HS-27A (cell line): ENCODE measurements around the gene FAM53A.
"Not testable (repeated sequence)": the region's sequence is repeated elsewhere in the genome, so short reads cannot be mapped to it uniquely, and the experiment has no call there.

Experiments used
- DNase-seq: peaks from one replicate; pipeline ENCODE4 v3.0.0-alpha.2; 2012; ENCODE audit warnings: low read depth, missing footprints

FAM53A gene

DNA sequence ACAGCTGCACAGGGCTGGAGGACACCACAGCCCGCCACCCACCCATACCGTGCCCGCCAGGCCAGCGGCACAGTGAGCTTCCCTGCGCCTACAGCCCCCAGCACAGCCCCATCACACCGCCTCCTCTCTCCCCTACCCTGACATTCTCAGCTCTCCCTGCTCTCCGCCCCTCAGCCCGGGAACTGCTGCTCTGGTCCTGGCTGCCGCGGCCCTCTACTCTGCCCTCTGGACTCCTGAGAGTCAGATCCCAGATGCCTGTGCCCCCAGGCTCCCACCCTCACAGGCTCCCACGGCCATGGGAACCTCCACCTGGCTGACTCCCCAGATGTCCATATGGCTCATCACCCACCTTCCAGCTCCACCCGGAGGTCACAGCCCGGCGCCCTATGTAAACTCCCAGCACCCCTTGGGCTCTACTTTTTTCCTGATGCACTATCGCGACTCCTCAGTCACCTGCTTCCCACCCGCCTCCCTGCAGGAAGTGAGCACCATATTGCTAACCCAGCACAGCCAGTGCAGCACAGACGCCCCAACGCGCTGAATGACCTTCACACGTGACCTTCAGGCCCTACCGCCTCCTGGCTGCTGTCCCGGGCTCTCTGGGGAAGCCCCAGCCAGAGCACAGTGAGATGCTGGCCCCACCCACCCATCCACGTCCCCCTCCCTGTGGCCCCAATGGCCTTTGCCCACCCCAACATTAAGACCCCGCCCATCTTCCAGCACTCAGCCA lies 23.0 kb downstream of the FAM53A start:
- DNase-seq, result no peak

DNA sequence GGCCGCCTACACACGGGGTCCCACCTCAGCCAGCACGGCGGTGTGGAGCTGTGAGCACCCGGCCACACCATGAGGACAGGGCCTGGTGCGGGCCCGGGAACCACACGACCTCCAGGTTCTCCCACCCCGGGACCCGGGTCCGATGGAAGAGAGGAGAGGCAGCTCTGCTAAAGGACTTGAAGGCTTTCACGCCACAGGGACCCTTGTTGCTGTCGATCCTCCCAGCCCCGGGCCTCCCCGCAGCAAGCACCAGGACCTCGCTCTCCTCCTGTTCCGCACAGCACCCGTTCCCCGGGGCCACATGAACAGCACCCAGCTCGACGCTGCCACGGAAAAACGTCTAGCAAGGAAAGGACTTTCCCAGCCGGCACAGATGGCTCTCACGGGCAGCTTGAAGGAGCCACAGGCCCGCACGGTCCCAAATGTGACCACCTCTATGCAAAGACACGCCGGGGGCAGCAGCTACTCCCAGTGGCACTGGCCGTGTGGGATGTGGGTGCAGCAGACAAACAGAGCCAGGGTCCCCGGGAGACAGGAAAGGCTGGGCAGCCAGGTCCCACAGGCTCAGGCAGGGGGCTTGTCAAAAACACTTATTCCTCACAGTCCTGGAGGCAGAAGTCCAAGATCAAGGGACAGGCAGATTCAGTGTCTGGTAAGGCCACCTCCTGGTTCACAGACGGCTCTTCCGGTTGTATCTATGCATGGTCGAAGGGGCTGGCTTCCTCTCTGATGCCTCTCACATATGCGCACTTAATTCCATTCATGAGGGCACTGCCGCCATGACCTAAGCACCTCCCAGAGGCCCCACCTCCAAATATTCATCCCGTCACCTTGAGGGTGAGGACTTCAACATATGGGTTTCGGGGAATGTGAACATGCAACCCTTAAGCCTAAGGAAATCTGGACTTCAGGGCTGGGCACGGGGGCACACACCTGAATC lies 24.7 kb downstream of the FAM53A start:
- DNase-seq, result no peak

DNA sequence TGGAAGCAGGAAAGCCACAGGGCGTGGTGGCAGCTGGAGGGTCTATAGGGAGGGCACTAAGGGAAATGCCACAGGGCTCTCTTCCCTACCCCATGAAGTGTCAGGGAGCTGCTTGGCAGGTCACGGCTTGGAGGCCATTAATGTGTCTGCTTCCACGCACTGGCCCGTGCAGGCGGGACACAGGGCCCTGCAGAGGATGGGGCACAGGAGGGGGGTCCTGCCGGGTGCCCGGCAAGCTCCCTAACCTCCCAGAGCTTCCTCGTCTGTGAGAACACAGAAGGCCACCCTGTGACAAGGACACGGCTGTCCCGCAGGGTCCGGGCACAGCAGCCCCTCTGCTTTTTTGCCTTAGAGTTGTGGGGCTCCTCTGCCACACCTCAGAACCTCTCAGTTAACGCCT lies 25.5 kb downstream of the FAM53A start:
- no peak for DNase-seq

DNA sequence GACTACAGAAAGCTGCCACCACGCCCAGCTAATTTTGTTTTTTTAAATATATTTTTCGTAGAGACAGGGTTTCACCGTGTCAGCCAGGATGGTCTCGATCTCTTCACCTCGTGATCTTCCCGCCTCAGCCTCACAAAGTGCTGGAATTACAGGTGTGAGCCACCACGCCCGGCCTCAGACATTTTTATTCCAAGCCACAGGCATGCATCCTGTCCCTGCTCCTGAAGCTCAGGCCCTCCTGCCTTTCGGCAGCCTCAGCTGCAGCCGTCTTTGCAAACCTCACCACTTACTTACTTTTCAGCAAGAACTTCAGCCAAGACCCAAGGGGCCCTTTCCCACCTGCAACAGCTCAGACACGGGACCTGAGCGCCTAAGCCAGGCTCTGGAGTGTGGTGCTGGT lies 26.0 kb downstream of the FAM53A start:
- no peak for DNase-seq

DNA sequence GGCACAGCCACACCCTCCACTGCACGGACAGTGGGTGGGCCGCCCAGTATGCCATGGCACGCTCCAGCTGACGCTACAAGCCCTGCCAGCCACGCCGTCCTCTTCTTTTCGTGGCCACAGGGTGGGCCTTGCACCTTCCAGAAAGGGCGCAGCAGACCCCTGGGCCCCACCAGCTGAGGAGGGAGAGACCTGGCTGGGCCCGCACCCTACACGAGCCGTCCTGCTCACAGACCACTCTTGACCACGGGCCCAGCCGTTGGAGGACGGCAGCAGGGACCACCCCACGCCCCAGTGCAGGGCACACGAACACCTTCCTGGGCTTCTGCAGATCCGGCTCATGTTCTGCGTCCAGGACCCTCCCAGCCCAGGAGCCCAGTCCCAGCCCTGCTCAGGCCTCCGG lies 27.1 kb downstream of the FAM53A start:
- no peak for DNase-seq

DNA sequence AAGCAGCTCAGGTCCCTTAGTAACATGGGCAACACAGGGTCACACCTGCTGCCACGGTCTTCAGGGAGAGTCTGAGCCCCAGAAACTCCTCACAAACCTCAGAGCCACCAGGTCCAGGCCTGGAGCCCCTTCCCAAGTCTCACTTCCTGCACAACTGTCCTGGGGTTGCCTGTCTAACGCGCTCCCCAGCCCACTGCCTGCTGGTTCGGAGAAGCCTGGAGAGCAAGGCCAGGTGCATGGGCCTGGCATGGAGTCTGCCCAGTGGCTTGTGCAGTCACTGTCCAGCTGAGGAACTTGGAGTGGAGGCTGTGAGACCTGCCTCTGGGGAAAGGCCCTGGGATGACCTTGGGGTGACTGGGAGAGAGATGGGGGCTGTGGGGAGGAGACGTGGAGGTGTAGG lies 28.0 kb downstream of the FAM53A start:
- DNase-seq, result no peak

DNA sequence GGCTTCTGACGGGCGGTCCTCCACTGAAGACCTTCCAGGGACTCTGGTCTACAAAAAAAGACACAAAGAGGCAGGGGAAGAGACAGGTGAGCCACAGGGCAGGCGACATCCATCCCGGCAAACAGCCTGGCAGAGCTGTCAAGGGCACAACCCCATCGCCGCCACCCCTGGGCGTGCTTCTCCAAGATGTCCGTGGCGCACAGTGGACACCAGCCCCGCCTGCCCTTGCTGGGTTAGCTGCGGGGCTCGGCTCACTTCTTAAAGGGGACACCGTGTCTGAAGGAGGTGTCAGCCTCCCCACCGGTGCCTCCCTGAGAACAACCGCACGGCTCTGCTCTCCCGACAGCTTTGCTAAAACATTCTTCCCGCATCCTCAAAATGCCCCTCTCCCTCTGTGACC lies 28.4 kb downstream of the FAM53A start:
- DNase-seq, result no peak

DNA sequence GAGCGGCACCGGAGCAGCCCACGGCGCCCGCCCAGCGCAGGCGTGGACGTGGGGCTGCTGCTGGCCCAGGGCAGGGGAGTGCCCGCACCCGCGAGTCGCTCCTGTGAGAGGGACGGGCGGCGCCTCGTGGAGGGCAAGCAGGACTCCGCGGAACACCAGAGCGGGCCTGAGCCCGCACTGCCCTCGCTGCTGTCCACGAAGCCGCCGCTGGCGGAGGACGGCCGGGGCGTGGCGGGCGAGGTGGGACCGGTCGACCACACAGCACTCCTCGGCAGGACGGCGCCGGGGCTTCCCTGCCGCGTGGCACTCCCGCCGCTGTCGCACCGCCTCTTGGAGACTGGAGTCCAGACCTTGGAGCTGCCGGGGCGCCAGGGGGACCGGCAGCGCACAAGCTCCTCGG lies 29.0 kb downstream of the FAM53A start:
- DNase-seq, result no peak

DNA sequence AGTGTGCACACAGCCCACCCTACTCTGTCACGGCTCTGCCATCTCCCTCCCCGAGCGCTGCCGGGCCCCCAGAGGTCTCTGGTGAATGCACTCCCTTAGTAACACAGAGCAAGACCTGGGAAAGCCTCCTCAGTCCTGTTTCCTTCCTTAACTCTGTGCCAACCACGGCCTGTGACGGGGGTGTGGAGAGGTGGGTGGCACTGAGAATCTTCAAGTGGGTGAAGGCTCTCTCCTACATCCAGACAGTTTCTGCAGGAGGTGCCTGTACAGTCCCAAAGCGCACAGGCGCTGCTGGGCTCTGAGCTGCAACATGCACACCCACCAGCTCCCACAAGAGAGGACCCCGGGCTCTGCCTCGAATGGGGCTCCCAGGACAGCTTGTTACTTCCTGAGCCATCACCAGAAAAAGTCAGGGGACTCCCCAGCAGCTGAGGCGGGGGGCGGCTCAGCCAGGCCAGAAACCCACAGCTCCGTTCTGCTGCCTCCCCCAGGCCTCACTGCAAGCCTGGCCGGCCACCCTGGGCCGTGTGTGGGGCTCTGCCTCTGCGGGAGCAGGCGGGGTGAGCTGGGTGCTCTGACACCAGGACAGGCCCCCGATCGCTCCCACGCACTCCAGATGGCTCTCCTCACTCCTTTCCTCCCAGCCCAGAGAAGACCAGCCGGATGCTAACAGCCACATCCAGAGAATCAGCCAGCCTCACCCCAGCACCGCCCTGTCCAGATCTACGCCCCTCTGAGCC lies 29.7 kb downstream of the FAM53A start:
- DNase-seq, result no peak

DNA sequence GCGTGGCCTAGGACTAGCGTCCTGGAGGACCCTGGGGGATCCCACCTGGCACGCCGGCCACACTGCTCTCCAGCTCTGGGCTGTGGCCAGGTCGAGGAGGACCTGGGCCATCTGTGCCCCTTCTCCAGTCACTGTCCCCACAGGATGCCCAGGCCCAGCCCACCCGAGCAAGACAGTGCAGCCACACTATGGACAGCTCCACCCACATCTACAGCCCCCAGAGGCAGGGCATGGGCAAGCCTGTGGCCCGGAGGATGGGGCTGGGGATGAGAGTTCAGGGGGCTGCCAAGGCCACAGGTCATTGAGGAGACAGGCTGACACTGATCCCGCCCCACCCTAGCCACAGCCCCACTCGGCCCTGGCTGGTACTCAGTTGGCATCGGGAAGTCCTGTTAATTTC lies 30.3 kb downstream of the FAM53A start:
- DNase-seq, result no peak

DNA sequence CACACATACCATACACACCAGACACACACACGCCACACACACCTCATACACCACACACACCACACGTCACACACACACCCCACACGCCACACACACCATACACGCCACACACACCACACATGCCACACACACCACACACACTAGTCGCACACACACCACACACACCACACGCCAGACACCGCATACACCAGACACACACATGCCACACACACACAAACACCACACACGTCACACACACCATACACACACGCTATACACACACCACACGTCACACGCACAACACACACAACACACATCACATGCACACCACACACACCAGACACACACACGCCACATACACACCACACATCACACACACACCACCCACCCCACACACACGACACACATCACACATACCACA lies 32.0 kb downstream of the FAM53A start:
- DNase-seq, result no peak

DNA sequence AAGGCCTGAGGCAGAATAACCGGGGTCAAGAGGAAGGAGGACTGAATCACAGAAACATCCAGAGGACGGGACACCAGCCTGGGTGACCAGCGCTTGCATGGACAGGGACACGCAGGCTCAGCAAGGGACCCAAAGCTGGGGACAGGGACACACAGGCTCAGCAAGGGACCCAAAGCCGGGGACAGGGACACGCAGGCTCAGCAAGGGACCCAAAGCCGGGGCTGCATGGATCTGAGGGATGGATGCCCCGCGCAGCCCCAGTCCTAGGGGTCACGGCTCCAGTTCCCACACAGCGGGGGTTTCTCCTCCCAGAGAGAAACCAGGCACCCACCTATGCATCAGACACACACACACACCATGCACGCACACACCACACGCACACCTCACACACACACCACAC lies 32.5 kb downstream of the FAM53A start:
- no peak for DNase-seq

DNA sequence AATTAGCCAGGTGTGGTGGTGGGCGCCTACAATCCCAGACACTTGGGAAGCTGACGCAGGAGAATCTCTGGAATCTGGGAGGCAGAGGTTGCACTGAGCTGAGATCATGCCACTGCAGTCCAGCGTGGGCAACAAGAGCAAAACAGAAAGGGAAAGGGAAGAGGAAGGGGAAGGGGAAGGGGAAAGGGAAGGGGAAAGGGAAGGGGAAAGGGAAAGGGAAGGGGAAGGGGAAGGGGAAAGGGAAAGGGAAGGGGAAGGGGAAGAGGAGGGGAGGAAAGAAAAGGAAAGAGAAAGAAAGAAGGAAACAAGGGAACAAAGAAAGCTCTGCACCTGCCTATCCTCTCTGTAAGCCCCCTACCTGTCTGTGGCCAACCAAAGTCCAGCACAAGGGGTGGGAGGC lies 35.2 kb downstream of the FAM53A start:
- DNase-seq, result no peak

DNA sequence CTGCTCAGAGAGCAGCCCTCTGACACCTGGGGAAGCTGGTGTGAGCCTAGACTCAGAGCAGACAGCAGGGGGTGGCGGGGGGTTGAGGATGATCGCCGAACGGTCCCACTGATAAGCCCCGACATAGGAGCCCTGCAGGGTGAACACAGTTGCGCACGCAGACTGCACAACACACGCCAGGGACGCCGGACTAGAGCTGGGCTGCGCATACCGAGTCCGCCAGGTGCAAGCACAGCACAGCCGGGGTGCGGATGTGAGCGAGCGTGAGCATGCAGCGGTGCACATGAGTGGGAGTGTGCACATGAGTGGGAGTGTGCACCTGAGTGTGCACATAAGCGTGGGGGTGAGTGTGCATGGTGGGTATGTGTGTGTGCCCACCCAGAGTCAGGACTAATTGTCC lies 36.7 kb downstream of the FAM53A start:
- no peak for DNase-seq

DNA sequence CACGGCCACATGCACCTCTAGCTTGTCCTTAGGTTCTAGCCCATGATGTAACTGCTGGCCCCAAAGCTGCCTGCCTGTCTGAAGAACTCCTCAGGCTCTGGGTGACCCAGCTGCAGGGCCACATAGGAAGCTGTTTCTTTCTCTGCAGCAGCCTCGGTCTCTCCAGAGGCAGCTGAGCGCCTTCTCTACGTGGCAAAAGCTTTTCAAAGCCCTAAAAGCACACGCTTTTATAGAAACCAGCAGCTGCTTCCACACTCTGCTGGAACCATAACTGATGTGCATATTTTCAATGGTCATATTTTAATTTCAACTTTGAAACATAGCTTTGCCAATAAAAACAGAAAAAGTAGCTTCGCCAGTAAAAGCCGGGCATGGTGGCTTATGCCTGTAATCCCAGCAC lies 37.4 kb downstream of the FAM53A start:
- DNase-seq, result no peak

DNA sequence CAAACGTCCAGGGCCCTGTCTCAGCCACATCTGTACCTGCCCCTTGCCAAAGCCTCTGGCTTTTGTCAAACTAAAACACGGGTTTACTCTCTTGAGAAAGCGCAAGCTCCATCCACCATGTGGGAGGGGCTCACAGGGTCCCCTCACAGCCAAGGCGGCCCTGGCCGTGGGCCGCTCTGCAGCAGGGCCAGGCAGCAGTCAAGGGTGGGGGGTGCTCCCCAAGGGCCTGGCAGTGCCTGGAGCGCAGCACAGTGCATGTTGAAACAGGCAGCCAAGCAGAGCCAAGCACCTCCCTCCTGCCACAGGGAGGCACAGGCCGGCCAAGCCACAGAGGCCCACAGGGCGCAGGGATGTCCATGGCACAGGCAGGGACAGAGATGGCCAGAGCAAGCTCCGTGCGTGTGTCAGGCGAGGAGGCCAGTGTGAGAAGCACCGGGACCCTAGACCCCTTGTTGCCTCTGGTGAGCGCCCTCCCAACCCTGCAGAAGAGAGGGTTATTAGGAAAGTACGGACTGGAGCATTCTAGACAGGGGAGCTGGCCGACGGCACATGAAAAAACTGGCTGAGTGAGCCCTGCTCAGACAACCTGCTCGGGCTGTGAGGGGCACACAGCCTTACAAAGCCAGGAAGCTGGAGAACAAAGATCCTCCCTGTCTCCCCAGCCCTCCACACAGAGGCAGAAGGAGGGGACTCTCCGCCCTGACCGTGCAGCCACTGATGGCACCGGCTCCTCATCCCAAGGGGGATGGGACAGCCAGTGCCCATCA lies 39.0 kb downstream of the FAM53A start:
- DNase-seq, result no peak

DNA sequence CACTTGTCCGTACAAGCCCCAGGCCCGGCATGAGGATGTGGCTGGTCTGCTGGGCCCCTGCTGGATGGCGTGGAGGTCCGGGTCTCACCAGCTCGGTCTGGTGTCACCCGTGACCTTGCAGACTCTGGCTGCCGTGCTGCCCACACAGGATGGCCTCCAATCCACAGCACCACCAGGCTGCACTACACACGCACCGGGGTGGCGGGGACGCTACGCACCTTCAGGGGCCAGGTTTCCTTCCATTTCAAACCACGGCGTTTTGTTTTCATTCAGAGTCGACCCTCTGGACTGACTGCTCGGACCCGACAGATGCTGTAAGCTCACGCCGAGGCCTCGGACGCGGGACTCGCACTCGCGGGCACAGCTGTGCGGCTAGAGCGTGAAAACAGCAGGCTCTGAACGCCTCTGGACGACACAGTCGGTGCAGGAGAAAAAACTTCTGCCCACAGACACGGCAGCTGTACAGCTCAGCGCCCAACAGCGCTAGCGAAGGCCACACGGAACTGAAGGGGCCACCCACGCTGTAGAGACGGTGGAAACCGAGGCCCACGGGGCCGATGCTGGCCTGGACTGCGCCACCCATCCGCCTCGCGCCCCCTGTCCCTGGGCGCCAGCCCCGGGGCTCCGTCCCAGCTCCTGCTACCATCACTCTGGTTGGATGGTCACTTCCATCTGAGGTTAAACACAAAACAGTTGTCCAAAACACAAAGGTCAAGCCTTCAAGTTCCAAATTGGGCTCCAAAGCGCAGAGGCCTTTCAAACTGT lies 40.0 kb downstream of the FAM53A start:
- DNase-seq, result no peak

DNA sequence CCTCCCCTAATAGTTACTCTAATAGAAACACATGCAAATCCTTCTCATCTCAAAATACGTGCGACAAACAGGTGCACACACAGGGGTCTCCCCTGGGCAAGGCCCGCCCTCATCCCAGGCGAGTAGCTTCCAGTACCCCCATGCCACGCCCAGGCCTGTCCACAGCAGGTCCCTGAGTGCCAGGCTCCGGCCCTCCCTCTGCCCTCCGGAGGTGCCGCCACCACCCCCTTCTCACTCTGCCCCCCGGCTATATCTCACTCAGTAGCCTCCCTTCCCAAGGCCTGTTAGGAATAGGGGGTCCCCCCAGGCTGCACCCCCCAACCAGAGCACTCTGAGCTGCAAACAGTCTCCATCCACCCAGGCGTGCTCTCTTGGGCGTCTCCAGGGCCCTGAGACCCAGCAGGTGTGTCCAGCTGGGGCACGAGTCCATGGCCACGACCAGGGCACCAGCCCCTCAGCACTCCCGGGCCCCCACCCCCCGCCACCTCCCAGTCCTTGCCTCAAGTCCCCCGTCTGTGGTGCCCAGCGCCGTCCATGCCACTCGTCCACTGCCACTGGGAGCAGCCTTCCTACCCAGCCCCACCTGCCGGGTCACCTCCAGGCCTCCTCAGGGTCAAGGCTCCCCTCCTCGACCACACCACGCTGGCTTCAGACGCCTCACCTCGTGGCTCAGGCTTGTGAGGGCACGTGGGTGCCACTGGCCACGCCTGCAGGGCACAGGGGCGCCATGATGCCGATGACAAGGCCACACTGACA lies 41.7 kb downstream of the FAM53A start:
- DNase-seq, result no peak

DNA sequence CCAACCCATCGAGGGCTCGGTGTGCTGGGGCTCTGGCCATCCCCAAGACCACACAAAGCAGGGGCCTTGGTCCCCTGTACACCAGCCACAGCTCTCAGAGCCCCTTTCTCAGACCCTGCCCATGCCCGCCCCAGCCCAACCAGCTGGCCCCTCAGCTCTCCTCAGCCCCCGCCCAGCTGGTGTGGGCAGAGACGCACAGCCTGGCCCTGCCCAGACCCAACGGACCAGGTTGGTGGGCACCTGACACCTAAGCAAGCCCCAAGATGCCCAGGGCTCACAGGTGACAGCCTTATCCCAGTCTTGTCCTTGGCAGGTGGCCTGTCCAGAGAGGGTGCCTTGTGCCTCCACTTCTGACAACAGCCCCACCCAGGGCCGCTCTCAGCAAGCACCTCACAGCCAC lies 42.4 kb downstream of the FAM53A start:
- DNase-seq, result no peak

DNA sequence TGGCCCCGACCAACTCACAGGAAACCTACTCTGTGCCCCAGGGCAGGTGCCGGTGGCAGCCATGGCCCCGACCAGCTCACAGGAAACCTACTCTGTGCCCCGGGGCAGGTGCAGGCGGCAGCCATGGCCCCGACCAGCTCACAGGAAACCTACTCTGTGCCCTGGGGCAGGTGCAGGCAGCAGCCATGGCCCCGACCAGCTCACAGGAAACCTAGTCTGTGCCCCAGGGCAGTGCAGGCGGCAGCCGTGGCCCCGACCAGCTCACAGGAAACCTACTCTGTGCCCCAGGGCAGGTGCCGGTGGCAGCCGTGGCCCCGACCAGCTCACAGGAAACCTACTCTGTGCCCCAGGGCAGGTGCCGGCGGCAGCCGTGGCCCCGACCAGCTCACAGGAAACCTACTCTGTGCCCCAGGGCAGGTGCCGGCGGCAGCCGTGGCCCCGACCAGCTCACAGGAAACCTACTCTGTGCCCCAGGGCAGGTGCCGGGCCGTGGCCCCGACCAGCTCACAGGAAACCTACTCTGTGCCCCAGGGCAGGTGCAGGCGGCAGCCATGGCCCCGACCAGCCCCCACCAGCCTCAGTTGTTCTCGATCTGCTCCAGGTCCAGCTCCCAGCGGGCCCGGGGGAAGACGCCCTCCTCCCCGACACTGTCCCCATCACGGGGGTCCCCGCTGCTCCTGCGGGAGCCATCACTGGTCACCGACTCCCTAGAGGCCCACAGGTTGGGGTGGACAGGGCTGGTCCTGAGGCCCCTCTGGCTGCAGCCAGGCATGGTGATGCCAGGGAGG lies 43.2 kb downstream of the FAM53A start:
- DNase-seq, result not testable (repeated sequence)
